ENCODE measurements around the gene TRPC4AP.

The TRPC4AP gene

GRCh38 chr20:35000922-35001595 is 91.5 kb downstream of the TRPC4AP start:
- DNase-seq: no peak

GRCh38 chr20:35000311-35000921 is 92.2 kb downstream of the TRPC4AP start:
- no peak for DNase-seq

DNA sequence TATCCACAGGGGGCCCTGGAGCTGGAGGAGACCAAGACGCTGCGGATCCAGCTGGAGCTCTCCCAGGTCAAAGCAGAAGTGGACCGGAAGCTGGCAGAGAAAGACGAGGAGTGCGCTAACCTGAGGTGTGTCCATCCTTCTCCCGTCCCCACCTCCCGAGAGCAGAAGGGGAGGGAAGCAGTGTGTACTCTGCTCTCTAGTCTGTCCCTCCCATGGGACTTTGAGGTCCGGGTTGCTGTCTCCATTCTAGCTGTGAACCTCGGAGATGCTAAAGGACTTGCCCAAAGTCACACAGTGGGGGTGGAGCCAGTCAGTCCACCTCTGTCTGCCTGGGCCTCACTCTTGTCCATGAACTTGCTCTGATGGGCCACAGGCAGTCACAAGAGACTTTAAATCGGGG is 92.8 kb downstream of the TRPC4AP start:
- no peak for DNase-seq

GRCh38 chr20:34999021-34999451 is 93.6 kb downstream of the TRPC4AP start:
- no peak for DNase-seq

- no peak for DNase-seq
Observed at GRCh38 chr20:34998331-34998950, 94.2 kb downstream of the TRPC4AP start.

DNA sequence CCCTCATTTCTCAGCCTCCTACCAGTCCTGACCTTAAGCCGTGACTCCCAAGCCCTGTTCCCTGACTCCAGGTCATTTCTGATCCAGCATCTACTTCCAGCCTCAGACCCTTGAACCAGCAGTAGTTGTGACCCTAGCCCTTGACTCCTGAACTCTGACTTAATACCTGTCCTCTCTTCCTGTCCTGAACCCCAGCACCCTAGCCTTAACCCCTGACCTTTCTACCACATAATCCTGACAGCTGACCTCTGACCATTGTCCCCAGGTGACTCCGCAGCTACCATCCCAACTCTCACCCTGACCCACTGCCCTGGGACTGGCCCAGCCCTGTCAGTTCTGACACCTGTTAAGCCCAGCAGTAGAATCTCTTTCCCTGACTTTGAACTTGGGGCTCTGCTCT is 94.8 kb downstream of the TRPC4AP start:
- no peak for DNase-seq

DNA sequence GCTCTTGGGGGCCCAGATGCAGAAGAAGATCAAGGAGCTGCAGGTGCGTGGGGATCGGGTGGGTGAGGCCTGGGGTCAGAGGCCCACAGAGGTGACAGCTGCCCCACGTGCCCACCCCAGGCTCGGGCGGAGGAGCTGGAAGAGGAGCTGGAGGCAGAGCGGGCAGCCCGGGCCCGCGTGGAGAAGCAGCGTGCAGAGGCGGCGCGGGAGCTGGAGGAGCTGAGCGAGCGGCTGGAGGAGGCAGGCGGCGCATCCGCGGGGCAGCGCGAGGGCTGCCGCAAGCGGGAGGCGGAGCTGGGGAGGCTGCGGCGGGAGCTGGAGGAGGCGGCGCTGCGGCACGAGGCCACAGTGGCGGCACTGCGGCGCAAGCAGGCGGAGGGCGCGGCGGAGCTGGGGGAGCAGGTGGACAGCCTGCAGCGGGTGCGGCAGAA is 95.5 kb downstream of the TRPC4AP start:
- DNase-seq: peak; percentile 29

DNA sequence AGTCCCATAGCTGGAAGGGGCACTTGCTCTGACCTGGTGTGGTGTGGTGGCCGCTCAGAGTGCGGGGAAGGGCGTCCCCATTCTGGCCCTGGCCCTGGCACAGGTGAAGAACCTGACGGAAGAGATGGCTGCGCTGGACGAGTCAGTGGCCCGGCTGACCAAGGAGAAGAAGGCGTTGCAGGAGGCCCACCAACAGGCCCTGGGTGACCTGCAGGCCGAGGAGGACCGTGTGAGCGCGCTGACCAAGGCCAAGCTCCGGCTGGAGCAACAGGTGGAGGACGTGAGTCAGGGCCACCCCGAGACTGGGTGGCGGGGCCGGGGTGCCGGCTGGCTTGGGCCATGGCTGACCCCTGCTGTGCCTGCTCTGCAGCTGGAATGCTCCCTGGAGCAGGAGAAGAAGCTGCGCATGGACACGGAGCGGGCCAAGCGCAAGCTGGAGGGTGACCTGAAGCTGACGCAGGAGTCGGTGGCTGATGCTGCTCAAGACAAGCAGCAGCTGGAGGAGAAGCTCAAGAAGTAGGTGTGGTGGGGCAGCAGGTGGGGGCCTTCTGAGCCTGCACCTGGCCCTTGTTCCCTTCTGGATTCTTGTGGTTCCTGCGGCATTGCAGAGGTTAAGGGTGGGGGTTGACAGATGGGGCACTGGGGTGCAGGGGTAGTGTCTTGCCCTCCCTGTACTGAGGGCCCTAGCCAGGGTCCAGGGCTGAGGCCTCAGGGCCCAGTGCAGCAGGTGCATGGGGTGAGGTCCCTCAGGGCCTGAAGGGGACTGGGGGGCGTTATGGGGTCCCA is 96.2 kb downstream of the TRPC4AP start:
- no peak for DNase-seq

DNA sequence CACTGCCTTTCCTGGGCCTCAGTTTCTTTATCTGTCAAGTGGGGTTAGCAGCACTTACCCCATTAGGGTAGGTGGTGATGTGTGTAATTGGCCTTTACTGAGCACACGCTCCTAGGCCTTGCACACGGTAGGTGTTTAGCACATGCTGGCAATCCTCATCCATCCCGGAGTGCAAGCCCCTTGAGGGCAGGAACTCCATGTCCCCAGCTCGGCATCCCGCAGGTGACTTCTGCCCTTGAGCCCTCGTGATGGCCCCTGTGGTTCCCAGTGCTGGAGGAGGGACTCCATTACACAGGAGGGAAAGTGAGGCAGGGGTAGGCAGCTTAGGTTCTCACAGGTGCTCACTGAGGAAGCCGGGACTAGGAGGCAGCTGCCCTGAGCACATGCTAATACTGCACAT is 96.9 kb downstream of the TRPC4AP start:
- no peak for DNase-seq

- DNase-seq: no peak
Observed at GRCh38 chr20:34995192-34995591, 97.4 kb downstream of the TRPC4AP start.

- no peak for DNase-seq
Observed at GRCh38 chr20:34994509-34995131, 98.0 kb downstream of the TRPC4AP start.

- DNase-seq: no peak
Observed at GRCh38 chr20:34993941-34994508, 98.6 kb downstream of the TRPC4AP start.

- no peak for DNase-seq
Observed at GRCh38 chr20:34992751-34993417, 99.7 kb downstream of the TRPC4AP start.

DNA sequence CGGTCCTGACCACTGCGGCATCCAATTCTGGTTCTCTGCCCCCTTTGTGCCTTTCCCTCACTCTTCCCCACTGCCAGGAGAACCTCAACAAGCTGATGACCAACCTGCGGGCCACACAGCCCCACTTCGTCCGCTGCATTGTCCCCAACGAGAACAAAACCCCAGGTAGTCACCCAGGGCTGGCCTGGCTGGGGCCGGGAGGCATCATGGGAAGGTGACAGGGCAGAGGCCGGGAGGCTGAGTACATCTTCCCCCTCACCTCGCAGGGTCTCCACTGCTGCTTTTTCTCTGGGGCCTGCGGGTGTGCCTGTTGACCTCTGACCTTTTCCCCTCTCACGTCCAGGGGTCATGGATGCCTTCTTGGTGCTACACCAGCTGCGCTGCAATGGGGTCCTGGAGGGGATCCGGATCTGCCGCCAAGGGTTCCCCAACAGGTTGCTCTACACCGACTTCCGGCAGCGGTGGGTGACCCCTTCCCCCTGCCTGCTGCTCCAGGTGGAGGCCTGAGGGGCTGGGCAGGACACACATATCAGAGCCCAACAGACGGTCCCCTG is 101.9 kb downstream of the TRPC4AP start:
- DNase-seq: no peak

DNA sequence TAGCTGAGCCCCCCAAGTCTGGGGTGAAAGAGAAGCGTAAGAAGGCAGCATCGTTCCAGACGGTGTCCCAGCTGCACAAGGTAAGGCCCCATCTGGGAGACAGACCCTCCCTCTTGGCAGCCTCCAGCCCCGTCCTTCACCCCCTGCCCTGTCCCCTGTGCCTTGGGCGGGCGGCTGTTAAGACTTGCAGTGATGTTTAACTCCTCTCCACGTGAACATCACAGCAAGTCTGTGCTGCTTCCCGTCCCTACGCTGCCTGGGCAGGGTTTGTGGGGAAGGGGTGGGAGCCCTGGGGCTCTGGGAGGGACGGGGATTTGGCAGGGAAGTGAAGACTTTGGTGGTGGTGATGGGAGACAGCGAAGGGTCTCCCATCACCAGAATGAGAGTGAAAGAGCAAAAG is 102.4 kb downstream of the TRPC4AP start:
- DNase-seq: no peak

- DNase-seq: no peak
Observed at GRCh38 chr20:34989670-34990069, 102.9 kb downstream of the TRPC4AP start.

- no peak for DNase-seq
Observed at GRCh38 chr20:34989118-34989517, 103.5 kb downstream of the TRPC4AP start.

- DNase-seq: no peak
Observed at GRCh38 chr20:34988191-34988540, 104.4 kb downstream of the TRPC4AP start.

DNA sequence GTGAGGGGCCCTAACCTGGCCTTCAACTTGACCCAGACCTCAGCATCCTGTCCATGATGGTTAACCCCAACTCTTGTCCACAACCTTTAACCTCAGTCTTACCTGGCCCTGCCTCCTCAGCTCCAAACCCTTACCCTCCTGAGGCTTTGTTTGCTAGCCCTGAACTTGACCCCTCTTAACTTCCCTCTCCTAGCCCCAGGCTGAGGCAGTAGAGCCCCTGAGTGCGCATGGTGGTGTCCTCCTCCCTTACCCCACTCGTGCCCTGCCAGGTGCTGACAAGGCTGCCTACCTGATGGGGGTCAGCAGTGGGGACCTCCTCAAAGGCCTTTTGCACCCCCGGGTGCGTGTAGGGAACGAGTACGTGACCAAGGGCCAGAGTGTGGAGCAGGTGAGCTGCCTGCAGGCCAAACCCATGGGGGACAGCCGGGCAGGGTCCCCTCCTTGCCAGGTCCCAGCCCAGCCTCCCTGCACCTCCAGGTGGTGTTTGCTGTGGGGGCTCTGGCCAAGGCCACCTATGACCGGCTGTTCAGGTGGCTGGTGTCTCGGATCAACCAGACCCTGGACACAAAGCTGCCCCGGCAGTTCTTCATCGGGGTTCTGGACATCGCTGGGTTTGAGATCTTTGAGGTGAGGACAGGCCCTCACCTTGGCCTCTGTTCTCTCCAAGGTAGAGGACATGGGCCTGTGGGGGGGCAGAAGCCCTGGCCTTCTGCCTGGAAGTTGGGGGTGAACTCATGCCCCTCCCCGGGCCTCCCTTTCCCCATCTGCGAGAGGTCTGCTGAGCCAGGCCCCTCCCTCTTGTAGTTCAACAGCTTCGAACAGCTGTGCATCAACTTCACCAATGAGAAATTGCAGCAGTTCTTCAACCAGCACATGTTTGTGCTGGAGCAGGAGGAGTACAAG is 105.1 kb downstream of the TRPC4AP start:
- DNase-seq: no peak

All from fibroblast of skin of right biceps (primary cell).